ENCODE measurements around the gene RPL35A. TPM values are rescaled to one million over a fixed set of nuclear protein-coding genes. Genes with fewer than 3 reads are reported as not detected.
"Not testable (repeated sequence)": the region's sequence is repeated elsewhere in the genome, so short reads cannot be mapped to it uniquely, and the experiment has no call there.

Gene RPL35A
- total RNA-seq, 1 donor from 2014 or later = 403 TPM

GRCh38 chr3:197951392-197951990, 1.5 kb downstream of the RPL35A start:
- DNase-seq (ENCODE audit: extremely low read depth, low read depth, low spot score) = no peak

DNA sequence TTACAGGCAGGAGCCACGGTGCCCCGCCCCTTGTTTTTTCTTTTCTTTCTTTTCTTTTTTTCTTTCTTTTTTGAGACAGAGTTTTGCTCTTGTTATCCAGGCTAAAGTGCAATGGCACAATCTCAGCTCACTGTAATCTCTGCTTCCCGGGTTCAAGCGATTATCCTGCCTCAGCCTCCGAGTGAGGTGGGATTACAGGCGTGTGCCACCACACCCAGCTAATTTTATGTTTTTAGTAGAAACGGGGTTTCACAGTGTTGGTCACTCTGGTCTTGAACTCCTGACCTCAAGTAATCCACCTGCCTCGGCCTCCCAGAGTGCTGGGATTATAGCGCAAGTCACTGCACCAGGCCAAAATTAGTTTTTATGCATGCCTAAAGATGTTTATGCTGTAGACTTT, 2.5 kb downstream of the RPL35A start:
- no peak for DNase-seq (ENCODE audit: extremely low read depth, low read depth, low spot score)

- DNase-seq (ENCODE audit: extremely low read depth, low read depth, low spot score) = no peak
These were observed 3.3 kb downstream of the RPL35A start for GRCh38 chr3:197953325-197953724.

- no peak for DNase-seq (ENCODE audit: extremely low read depth, low read depth, low spot score)
These were observed 3.9 kb downstream of the RPL35A start for GRCh38 chr3:197953881-197954280.

- DNase-seq (ENCODE audit: extremely low read depth, low read depth, low spot score) = no peak
These were observed 6.0 kb downstream of the RPL35A start for GRCh38 chr3:197955892-197956477.

DNA sequence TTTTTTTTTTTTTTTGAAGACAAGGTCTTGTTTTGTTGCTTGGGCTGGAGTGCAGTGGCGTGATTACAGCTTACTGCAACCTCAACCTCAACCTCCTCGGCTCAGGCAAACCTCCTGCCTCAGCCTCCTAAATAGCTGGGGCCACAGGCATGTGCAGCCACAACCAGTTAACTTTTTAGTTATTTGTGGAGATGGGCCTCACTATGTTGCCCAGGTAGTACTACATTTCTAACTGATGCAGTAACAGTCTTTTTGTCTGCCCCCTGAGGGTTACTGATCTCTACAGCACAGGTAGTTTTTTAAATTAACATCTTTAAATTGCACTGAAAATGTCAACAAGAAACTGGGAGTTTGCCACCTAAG, 6.6 kb downstream of the RPL35A start:
- no peak for DNase-seq (ENCODE audit: extremely low read depth, low read depth, low spot score)

- DNase-seq (ENCODE audit: extremely low read depth, low read depth, low spot score) = no peak
These were observed 7.8 kb downstream of the RPL35A start for GRCh38 chr3:197957790-197958133.

GRCh38 chr3:197958346-197958745, 8.4 kb downstream of the RPL35A start:
- no peak for DNase-seq (ENCODE audit: extremely low read depth, low read depth, low spot score)

- not testable (repeated sequence) for DNase-seq (ENCODE audit: extremely low read depth, low read depth, low spot score)
These were observed 8.9 kb downstream of the RPL35A start for GRCh38 chr3:197958848-197959247.

DNA sequence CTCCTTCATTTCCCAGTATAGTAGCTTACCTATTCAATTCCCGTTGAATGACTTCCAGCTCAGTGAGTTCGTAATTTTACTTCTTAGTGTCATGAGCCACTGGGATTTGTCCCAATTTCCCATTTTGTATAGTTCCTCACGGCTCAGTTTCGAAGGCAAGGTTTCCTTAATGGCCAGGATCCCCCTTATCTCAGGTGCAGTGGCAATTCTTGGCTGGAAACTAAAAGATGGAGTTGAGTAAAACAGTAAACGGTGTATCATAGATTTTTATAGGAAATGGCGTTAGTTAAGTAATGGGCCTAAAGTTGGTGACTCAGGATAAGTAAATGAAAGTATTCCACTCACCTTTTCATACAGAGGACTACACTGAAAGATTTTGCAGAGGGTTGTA, 9.5 kb downstream of the RPL35A start:
- DNase-seq (ENCODE audit: extremely low read depth, low read depth, low spot score) = no peak

GRCh38 chr3:197959891-197960693, 10.1 kb downstream of the RPL35A start, which contains the start of gene LMLN:
Gene LMLN (plus strand): TSS chr3:197960217. CDS start chr3:197960246, 29 bp downstream.
- peak; percentile 62 for DNase-seq (ENCODE audit: extremely low read depth, low read depth, low spot score)

GRCh38 chr3:197960694-197961581, 10.9 kb downstream of the RPL35A start:
- no peak for DNase-seq (ENCODE audit: extremely low read depth, low read depth, low spot score)

GRCh38 chr3:197961582-197961945, 11.6 kb downstream of the RPL35A start:
- DNase-seq (ENCODE audit: extremely low read depth, low read depth, low spot score) = no peak

DNA sequence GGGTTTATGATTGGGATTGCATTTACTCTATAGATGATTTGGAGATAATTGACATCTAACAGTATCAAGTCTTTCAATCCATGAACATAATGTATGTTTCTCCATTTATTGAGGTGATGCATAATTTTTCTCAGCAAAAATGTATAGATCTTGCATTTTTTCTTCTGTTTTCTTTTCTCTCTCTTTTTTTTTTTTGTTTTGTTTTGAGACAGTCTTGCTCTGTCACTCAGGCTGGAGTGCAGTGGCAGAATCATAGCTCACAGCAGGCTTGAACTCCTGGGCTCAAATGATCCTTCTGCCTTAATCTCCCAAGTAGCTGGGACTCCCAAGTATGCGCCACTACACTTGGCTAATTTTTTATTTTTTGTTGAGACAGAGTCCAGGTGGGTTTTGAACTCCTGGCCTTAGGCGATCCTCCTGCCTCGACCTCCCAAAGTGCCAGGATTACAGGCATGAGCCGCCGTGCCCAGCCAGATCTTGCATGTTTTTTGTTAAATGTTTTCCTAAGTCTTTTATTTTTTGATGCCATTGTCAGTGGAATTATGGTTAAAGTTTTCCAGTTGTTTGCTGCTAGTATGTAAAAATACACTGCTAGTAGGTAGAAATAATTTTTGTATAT, 13.1 kb downstream of the RPL35A start:
- DNase-seq (ENCODE audit: extremely low read depth, low read depth, low spot score) = no peak

GRCh38 chr3:197967337-197967989, 17.5 kb downstream of the RPL35A start:
- not testable (repeated sequence) for DNase-seq (ENCODE audit: extremely low read depth, low read depth, low spot score)

GRCh38 chr3:197970588-197970987, 20.6 kb downstream of the RPL35A start:
- no peak for DNase-seq (ENCODE audit: extremely low read depth, low read depth, low spot score)

DNA sequence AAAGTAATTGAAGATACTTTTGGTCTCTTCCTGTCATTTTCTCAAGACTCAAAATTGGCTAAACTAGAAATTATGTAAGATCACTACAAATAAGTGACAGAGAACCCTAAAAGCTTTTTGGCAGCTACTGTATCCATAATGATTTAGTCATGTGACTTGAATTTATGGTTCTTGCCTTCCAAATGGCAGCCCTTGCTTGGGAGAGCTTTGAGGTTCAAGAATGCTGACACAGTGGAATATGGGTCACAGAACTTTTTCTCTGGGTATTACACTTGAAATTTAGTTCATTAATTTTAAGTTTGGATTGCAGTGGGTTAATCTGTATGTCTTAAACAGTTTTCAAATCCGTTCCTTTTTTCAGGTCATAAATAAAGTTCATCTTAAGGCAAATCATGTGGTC, 24.0 kb downstream of the RPL35A start:
- DNase-seq (ENCODE audit: extremely low read depth, low read depth, low spot score) = no peak

DNA sequence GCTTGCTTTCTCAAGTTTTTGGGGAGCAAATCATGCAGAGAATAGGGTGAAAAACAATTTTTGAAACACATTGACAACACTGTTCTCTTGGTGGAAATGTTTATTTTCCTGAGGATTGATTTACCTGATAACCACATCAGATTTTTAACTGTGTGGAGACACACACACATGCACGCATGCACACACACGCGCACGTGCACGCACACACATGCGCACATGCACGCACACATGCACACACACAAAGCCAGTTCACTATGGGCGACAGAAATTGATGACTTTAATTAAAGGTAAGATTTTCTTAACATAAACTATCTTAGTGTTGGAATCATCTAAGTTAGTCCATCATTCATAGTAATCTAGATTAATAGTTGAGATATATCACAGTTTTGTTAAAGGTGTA, 25.3 kb downstream of the RPL35A start:
- DNase-seq (ENCODE audit: extremely low read depth, low read depth, low spot score) = no peak

DNA sequence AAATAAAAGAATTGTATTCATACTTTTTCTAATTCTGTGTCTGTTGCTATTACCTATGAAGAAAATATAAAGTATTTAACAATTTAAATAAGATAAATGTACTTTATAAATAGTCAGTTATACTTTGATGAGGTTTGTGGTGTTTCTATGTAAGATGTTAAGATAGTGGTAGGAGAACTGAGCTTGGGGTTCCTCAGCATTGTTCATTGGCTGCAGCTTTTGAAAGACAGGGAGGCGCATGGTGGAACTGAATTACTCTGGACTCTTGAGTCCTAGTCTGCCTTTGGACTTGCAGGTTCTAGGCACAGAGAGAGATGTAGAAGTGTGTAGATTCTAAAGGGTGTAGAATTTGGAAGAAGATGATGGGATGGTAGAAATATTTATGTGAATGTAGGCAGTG, 33.1 kb downstream of the RPL35A start:
- DNase-seq (ENCODE audit: extremely low read depth, low read depth, low spot score) = no peak

GRCh38 chr3:197989651-197990050, 39.7 kb downstream of the RPL35A start:
- no peak for DNase-seq (ENCODE audit: extremely low read depth, low read depth, low spot score)

Measured in glomerular endothelial cell (primary cell).